Eye (tissue), 1 donor: ENCODE data around the gene ABI3BP.
"Not testable (repeated sequence)": the region's sequence is repeated elsewhere in the genome, so short reads cannot be mapped to it uniquely, and the experiment has no call there.

Source experiments
- DNase-seq: peaks from one replicate; pipeline ENCODE4 v3.0.0-alpha.2; 2015

Gene ABI3BP

DNA sequence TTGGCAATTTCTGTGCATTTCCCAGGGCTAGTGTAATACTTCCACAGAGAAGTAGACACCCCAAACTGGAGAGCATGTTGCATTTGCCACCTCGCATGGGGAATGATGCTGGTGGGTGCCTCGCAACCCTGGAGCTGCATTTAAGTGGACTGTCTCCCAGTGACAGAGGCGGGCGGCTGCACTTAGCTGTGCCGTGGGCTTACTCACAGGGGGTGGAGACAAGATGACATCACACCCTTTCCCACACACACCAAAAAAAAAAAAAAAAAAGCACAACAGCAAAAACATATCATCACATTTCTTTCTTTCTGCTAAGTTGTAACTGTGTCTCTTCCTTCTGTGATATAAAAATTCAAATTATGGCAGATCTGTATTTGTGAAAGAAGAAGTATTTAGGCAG lies at the start of gene ABI3BP:
Gene ABI3BP, minus strand, starts transcription at position 113 of the 400 bp plus-strand sequence. Its CDS starts 37 bp downstream, at position 76.
- peak; percentile 55 for DNase-seq

GRCh38 chr3:101039285-101039684 lies 46.1 kb upstream of the ABI3BP start:
- DNase-seq: no peak

GRCh38 chr3:101038880-101039279 lies 45.7 kb upstream of the ABI3BP start:
- DNase-seq: no peak

GRCh38 chr3:101038393-101038792 lies 45.2 kb upstream of the ABI3BP start:
- DNase-seq: no peak

GRCh38 chr3:101037613-101038012 lies 44.4 kb upstream of the ABI3BP start:
- no peak for DNase-seq

DNA sequence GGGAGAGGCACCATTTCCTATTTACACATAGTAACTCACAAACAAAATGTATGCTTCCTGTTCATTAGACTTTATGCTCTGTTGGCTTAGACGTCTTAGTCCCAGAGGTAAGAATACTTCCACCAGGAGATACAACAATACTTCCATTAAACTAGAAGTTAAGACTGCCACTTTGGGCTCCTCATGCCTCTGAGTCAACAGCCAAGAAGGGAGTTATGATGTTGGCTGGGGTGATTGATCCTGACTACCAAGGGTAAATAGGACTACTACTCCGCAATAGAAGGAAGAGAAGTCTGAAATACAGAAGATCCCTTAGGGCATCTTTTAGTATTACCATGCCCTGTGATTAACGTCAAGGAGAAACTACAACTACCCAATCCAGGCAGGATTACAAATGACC lies 43.5 kb upstream of the ABI3BP start:
- DNase-seq: no peak

DNA sequence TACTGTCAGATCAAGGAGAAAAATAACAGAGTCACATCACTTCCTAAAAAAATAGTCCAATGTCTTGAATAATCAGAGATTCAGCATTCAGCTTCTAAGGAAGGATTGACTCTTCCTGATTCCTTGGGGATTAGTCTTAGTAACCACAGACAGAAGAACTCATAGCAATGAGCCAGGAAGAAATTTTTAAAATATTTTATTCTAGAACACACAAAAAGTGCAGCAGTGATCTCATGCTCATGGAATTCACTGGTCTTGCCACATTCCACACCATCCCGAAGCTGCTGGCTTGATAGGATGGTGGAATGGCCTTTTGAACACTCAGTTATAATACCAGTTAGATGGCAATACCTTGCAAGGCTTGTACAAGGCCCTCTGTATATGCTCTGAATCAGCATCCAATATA lies 43.0 kb upstream of the ABI3BP start:
- peak; percentile 46 for DNase-seq

GRCh38 chr3:101027286-101027685 lies 34.1 kb upstream of the ABI3BP start:
- no peak for DNase-seq

- DNase-seq: no peak
Observed at GRCh38 chr3:101026881-101027280, 33.7 kb upstream of the ABI3BP start.

- no peak for DNase-seq
Observed at GRCh38 chr3:101026244-101026643, 33.0 kb upstream of the ABI3BP start.

DNA sequence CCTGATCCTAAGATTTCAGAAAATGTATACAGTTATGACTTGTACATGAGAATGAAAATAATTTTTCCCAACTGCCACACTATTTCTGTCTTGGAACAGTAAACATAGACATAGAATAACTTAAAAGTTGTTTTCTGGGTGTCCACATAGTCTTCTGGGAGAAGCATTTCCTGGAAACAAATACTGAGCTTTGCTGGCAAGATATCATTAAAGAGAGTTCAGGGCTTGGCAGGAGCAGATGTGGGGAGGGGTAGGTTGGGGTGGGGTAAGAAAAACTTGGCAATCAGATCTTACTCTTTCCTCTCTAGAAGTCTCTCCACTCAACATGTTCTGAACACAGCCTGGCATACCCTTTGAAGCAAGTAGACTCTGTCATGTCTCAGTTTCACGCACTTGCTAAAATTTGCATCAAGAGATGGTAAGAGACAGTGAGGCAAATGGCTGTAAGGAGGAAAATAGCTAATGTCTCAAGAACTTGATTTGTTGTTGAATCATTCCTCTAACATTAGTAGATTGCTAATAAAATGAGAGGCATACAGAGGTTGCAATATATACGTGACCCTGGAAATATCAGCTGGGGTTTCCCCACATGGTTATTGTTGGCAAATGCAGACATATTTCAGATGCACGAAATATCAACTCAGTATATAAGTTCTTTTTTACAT lies 27.3 kb upstream of the ABI3BP start:
- DNase-seq: no peak

DNA sequence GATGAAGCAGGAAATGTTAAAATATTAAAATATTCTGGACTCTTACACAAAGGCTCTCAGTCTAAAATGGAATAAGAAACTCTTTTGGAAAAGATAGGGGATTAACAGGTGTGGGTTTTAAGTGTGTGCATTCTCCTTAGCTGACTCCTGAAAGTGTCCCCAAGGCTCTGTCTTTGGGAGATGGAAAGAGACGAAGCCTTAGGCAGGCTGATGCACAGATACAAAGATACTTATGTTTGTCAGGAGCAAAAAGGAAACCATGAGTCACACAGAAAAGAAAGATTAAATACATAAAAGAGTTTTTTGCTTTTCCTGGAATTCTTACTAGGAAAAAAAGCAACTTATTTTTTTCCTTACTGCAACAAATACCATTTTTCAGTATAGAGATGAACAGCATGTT lies 23.8 kb upstream of the ABI3BP start:
- DNase-seq: no peak

DNA sequence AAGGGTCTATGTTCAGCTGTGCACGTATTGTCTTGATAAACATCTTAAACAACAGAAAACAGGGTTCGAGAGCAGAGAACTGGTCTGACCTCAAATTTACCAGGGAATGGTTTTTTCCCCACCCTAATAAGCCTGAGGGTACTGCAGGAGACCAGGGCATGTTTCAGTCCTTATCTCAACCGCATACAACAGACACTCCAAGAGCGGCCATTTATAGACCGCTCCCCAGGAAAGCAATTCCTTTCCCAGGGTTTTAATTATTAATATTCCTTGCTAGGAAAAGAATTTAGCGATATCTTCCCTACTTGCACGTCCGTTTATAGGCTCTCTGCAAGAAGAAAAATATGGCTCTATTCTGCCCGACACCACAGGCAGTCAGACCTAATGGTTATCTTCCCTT lies 19.1 kb upstream of the ABI3BP start:
- DNase-seq: not testable (repeated sequence)

GRCh38 chr3:101011136-101011535 lies 17.9 kb upstream of the ABI3BP start:
- no peak for DNase-seq

DNA sequence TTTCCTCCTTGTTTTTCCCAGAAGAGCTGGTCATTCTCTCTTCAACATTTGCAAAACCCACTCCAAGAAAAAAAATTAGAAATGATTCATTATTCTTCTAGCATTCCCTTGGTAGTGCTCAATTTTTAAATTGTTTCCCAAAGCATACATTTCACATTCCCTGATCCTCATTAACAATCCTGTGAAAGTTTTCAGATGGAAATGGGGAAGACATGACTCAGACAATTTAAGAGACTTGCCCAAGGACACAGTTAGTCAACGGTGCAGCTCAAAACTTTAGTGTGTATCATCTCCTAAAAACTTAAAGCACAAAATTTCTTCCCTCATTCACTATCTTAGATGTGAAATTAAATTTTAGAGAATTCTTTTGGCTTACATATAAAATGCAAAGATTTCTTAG lies 17.1 kb upstream of the ABI3BP start:
- DNase-seq: no peak

DNA sequence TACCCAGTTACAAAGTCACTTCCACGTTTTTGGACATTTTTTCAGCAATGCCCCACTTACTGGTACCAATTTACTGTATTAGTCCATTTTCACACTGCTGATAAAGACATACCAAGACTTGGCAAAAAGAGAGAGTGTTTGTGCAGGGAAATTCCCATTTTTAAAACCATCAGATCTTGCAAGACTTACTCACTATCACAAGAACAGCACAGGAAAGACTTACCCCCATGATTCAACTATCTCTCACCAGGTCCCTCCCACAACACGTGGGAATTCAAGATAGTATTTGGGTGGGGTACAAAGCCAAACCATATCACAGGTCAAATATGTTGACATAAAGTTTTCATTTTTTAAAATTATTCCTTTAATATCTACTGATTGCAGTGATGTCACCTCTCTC lies 16.2 kb upstream of the ABI3BP start:
- DNase-seq: no peak

GRCh38 chr3:100999160-100999559 lies 5.9 kb upstream of the ABI3BP start:
- DNase-seq: no peak

- no peak for DNase-seq
Observed at GRCh38 chr3:100994809-100995208, 1.6 kb upstream of the ABI3BP start.

DNA sequence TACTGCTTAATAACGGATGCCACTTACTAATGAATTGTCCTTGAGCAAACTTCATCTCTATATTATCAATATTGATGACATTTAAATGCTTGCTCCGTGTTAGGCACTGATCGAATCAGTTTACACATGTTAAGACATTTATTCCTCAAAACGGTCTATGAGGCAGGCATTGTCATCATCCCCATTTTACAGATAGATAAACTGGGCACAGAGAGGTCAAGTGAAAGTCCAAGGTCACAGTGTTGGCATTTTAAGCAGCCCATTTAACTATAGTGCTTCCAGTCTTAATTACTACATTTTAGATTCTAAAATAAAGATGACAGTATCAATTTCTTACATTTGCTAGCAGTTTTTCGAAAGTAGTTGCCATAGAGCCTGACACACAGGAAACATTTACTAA lies 966 bp upstream of the ABI3BP start:
- DNase-seq: no peak

- DNase-seq: no peak
Observed at GRCh38 chr3:100992231-100993012, 799 bp downstream of the ABI3BP start.

DNA sequence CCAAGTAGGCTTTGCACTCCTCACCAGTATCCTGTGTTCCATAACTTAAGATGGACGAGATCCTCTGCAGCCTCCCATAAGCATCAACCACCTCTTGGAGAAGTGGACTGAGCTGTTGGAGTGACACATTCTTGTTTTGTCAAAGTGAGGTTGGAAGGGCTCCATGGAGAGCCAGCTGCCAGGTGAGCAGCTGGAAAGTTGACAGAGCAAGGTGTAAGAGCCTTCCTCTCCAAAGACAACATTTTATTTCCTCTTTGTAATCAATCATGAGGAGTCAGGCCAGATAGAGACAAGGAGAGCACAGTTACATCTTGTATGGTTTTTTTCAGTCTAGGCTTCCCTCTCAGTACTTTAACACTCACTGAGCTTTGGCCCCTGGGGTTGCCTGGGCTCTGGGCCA lies 5.1 kb downstream of the ABI3BP start:
- DNase-seq: no peak

- DNase-seq: no peak
Observed at GRCh38 chr3:100984308-100984707, 8.9 kb downstream of the ABI3BP start.

DNA sequence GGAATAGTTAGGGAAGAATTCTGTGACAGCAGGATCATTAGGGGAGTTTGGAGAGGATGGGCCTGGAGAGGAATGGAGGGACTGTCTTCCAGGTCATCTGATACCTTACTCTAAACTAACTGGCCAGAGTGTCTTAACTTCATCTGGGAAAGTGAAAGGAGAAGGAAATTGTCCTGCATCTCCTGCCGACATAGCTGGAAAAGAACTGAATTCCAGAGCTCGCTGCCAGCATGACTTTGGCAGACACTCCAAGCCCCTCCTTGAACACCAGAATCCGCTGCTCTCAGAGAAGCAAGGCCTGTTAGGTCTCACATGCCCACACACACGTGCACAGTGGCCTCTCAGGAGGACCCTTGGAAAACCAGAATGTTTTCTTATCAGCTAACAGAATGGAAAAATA lies 10.5 kb downstream of the ABI3BP start:
- peak; percentile 52 for DNase-seq

- DNase-seq: no peak
Observed at GRCh38 chr3:100981164-100981911, 11.9 kb downstream of the ABI3BP start.
